Measurements from ENCODE around the gene TGFBR3L.

GRCh38 chr19:7866399-7867091 is 48.1 kb upstream of the TGFBR3L start:
- TF ChIP-seq YY1 (IDR thresholded peaks at IDR 0.05; ENCODE audit: insufficient read depth, insufficient read length) (no peak), SUZ12 (IDR thresholded peaks at IDR 0.05; ENCODE audit: extremely low read depth, insufficient read depth, insufficient read length) (no peak)
